A549 (cell line): ENCODE measurements around the gene SULF2. TPM values are rescaled to one million over a fixed set of nuclear protein-coding genes. Genes with fewer than 3 reads are reported as not detected.

ENCODE experiments used
- ATAC-seq, 2 experiments: fragments of 200-7000 bp in 1 of 2; fragments of >200 bp in 1 of 2; cut with Nextera tagmentation in 1 of 2; cut with Tn5 transposase in 1 of 2; 3 replicates each; pipeline versions ENCODE4 v1.8.0 to v1.9.1; 2018 to 2020; ENCODE audit warnings: mild to moderate bottlenecking in 1 of 2, moderate library complexity in 1 of 2
- CTCF ChIA-PET: fragments of 300-600 bp; sonication (Branson Sonifier 250); formaldehyde crosslinking; extraction: SDS; loops from one replicate; lab custom pipeline; 2021; ENCODE audit warnings: antibody characterized with exemption, inconsistent platforms; lab: Yijun Ruan, JAX
- POLR2A ChIA-PET: fragments of 350-600 bp; formaldehyde crosslinking; extraction: SDS; loops from one replicate; lab custom pipeline; 2021; ENCODE audit warnings: antibody characterized with exemption, inconsistent platforms; lab: Yijun Ruan, JAX
- DNase-seq, 2 experiments: peaks; one replicate each; pipeline versions ENCODE4 v3.0.0 to v3.0.0-alpha.2; 2011 to 2016; ENCODE audit warnings: low read depth in 1 of 2, low spot score in 1 of 2
- FAIRE-seq: peaks from 2 replicates; lab custom pipeline; 2011; peaks lifted over from hg19 to GRCh38; lab: Jason Lieb, UNC
- H3K27ac ChIP-seq, 2 experiments: fragments of >200 bp; sonication (Bioruptor Twin); formaldehyde crosslinking; 3 replicates each; pipeline ENCODE4 v1.5.1; 2016 to 2017
- H3K4me1 ChIP-seq: fragments of >200 bp; sonication (Bioruptor Twin); formaldehyde crosslinking; 3 replicates; pipeline ENCODE4 v1.6.1; 2016
- H3K4me2 ChIP-seq: fragments of >200 bp; sonication (Bioruptor Twin); formaldehyde crosslinking; 3 replicates; pipeline ENCODE4 v1.6.1; 2016
- H3K4me3 ChIP-seq: fragments of >200 bp; sonication (Bioruptor Twin); formaldehyde crosslinking; 3 replicates; pipeline ENCODE4 v1.5.1; 2016
- H3K9me3 ChIP-seq: fragments of >200 bp; sonication (Bioruptor Twin); formaldehyde crosslinking; 3 replicates; pipeline ENCODE4 v1.6.1; 2016
- BHLHE40 ChIP-seq: IDR thresholded peaks from 2 replicates; pipeline ENCODE4 v1.6.1; 2012; ENCODE audit warnings: low read depth, low read length, inconsistent platforms
- CBX2 ChIP-seq: fragments of 200-600 bp; sonication (generic); IDR thresholded peaks from 2 replicates; pipeline ENCODE4 v1.6.1; 2016; ENCODE audit warnings: low read depth, mild to moderate bottlenecking, borderline replicate concordance
- CEBPB ChIP-seq, 2 experiments: fragments of >200 bp in 1 of 2; sonication (Bioruptor Twin) in 1 of 2; formaldehyde crosslinking in 1 of 2; IDR thresholded peaks; 2 replicates each; pipeline ENCODE4 v1.6.1; 2012 to 2016
- CHD2 ChIP-seq: fragments of 150-350 bp; IDR thresholded peaks from 2 replicates; pipeline ENCODE4 v1.6.1; 2014; ENCODE audit warnings: low read length; ENCODE audit not compliant: partially characterized antibody
- CTCF ChIP-seq: fragments of >200 bp; sonication (Bioruptor Twin); formaldehyde crosslinking; IDR thresholded peaks from 3 replicates; pipeline ENCODE4 v1.5.1; 2016
- ESRRA ChIP-seq: fragments of 150-350 bp; IDR thresholded peaks from 2 replicates; pipeline ENCODE4 v1.6.1; 2014; ENCODE audit warnings: mild to moderate bottlenecking, low read length, borderline replicate concordance
- FOSB ChIP-seq: fragments of 250-450 bp; sonication (Bioruptor Pico); IDR thresholded peaks from 2 replicates; pipeline ENCODE4 v1.5.0; 2020; ENCODE audit warnings: mild to moderate bottlenecking, moderate library complexity
- GATA3 ChIP-seq: IDR thresholded peaks from 2 replicates; pipeline ENCODE4 v1.6.1; 2012; ENCODE audit warnings: borderline replicate concordance
- HDAC2 ChIP-seq: fragments of 200-600 bp; sonication (generic); IDR thresholded peaks from 2 replicates; pipeline ENCODE4 v1.6.1; 2016
- HOXA7 ChIP-seq: fragments of 250-450 bp; sonication (Bioruptor Pico); IDR thresholded peaks from 2 replicates; pipeline ENCODE4 v1.5.0; 2020; ENCODE audit warnings: mild to moderate bottlenecking, moderate library complexity
- HOXB5 ChIP-seq: fragments of 250-450 bp; sonication (Bioruptor Pico); IDR thresholded peaks from 2 replicates; pipeline ENCODE4 v1.5.0; 2020; ENCODE audit warnings: mild to moderate bottlenecking, moderate library complexity
- KDM5A ChIP-seq: fragments of 200-600 bp; sonication (generic); IDR thresholded peaks from 2 replicates; pipeline ENCODE4 v1.6.1; 2016; ENCODE audit warnings: antibody characterized with exemption, mild to moderate bottlenecking
- MYC ChIP-seq: IDR thresholded peaks from 2 replicates; pipeline ENCODE4 v1.6.1; 2012; ENCODE audit warnings: mild to moderate bottlenecking, inconsistent platforms, low read length, improper control_type of control experiment, borderline replicate concordance
- POLR2AphosphoS2 ChIP-seq: conservative IDR thresholded peaks from 2 replicates; pipeline ENCODE4 v1.6.1; 2012; ENCODE audit warnings: low read length, improper control_type of control experiment, inconsistent platforms
- RAD21 ChIP-seq, 2 experiments: fragments of >200 bp in 1 of 2; sonication (Bioruptor Twin) in 1 of 2; formaldehyde crosslinking in 1 of 2; IDR thresholded peaks in 1 of 2; conservative IDR thresholded peaks in 1 of 2; 2 replicates in 1 of 2; 3 replicates in 1 of 2; pipeline ENCODE4 v1.6.1; 2012 to 2018; ENCODE audit warnings: inconsistent platforms in 1 of 2
- RCOR1 ChIP-seq: fragments of 150-350 bp; IDR thresholded peaks from 2 replicates; pipeline ENCODE4 v1.6.1; 2014; ENCODE audit warnings: antibody characterized with exemption, low read length, low read depth
- REST ChIP-seq: fragments of 200-600 bp; sonication (generic); IDR thresholded peaks from 2 replicates; pipeline ENCODE4 v1.6.1; 2016; ENCODE audit warnings: antibody characterized with exemption, mild to moderate bottlenecking, moderate library complexity
- RNF2 ChIP-seq: fragments of 200-600 bp; sonication (generic); IDR thresholded peaks from 2 replicates; pipeline ENCODE4 v1.6.1; 2016; ENCODE audit warnings: low read depth, mild to moderate bottlenecking, antibody characterized with exemption, moderate library complexity, borderline replicate concordance
- SMC3 ChIP-seq: fragments of >200 bp; sonication (Bioruptor Twin); formaldehyde crosslinking; IDR thresholded peaks from 3 replicates; pipeline ENCODE4 v1.6.1; 2018; ENCODE audit warnings: inconsistent platforms
- SREBF2 ChIP-seq: fragments of 450-650 bp; IDR thresholded peaks from 2 replicates; pipeline ENCODE4 v1.6.1; 2014; ENCODE audit warnings: mild to moderate bottlenecking, moderate library complexity
- ZNF302 ChIP-seq: fragments of 250-450 bp; sonication (Bioruptor Pico); IDR thresholded peaks from 2 replicates; pipeline ENCODE4 v1.9.0; 2021; ENCODE audit warnings: inconsistent platforms, mild to moderate bottlenecking, moderate library complexity
- WGBS: methylation state at CpG from one replicate; pipeline ENCODE4 v1.1.6; 2017; ENCODE audit errors: missing lambda C conversion rate; 5-methylcytosine and 5-hydroxymethylcytosine counted together
- polyA plus RNA-seq, 4 experiments: library from polyadenylated mRNA; depleted of rRNA in 3 of 4; stranded (reverse); fragments of >200 nt; fragmentation: RNase III in 1 of 4; extraction: RNeasy Plus Mini Kit Qiagen cat#74134 plus additional on column Dnase treatment in 1 of 4; gene quantifications; 2 replicates in 3 of 4; 3 replicates in 1 of 4; pipeline ENCODE4 v1.2.3, GENCODE V29; 2011 to 2017

The SULF2 gene
- polyA plus RNA-seq, 2 of the 4 experiments (the other 2 are of a cell fraction) = 5.8 to 16.8 TPM

GRCh38 chr20:47620808-47621805 is 164.2 kb downstream of the SULF2 start:
- peak overlapping the region; percentile 58 to 60 for H3K27ac ChIP-seq
- H3K4me1 ChIP-seq = peaks cover 47% of the 10 kb centered on the region
- ATAC-seq (peak; percentile 37 to 39; a peak in 2 of 6 replicates), FAIRE-seq (no peak), DNase-seq (peak in 1 of 2 experiments; percentile 71)
- 37% methylated on average over 8 of the region's 8 CpGs for WGBS
- CTCF ChIA-PET = interaction anchor here (0.6 to 3.2 kb wide), 45 partner anchors 8 to 1000 kb away, joined by 3 to 43 read pairs (median 4); partner anchors contain the start of gene NCOA3
- peak overlapping the region; percentile 39 for H3K4me2 ChIP-seq
- POLR2A ChIA-PET = interaction anchor here (1.0 to 1.2 kb wide), 4 partner anchors 118 to 261 kb away, joined by 3 to 8 read pairs (median 4); partner anchors contain the start of gene NCOA3
- H3K9me3 ChIP-seq = no peaks in the 10 kb centered on the region
- H3K4me3 ChIP-seq = no peak overlapping the region
- TF ChIP-seq HOXA7 (CRISPR knock-in tag) (no peak), RAD21 (conservative IDR thresholded peaks at IDR 0.05 in 1 of 2, IDR thresholded peaks at IDR 0.05 in 1 of 2) (peak; percentile 86 to 92), ESRRA (no peak), CTCF (peak; percentile 93), FOSB (CRISPR knock-in tag) (no peak), SREBF2 (no peak), SMC3 (peak; percentile 83), KDM5A (peak; percentile 49; the same call in 1 of the 2 replicates), BHLHE40 (no peak), RCOR1 (no peak)

GRCh38 chr20:47618479-47618878 is 166.8 kb downstream of the SULF2 start:
- H3K4me1 ChIP-seq = peaks cover 50% of the 10 kb centered on the region
- H3K9me3 ChIP-seq = no peaks in the 10 kb centered on the region
- ATAC-seq (no peak), DNase-seq (no peak), FAIRE-seq (no peak)
- TF ChIP-seq BHLHE40 (no peak), MYC (no peak), FOSB (CRISPR knock-in tag) (no peak), GATA3 (no peak), HOXB5 (CRISPR knock-in tag) (no peak), RNF2 (no peak), CEBPB (IDR thresholded peaks at IDR 0.05) (no peak), POLR2AphosphoS2 (no peak), RCOR1 (no peak), ZNF302 (CRISPR knock-in tag) (no peak), HDAC2 (no peak)
- WGBS = 72% methylated on average over 6 of the region's 6 CpGs
- H3K27ac ChIP-seq = peak overlapping the region; percentile 9 to 36; a peak in 1 of 6 replicates
- no peak overlapping the region for H3K4me3 ChIP-seq
- H3K4me2 ChIP-seq = no peak overlapping the region
- POLR2A ChIA-PET = no interaction called here
- CTCF ChIA-PET = interaction anchor here (1.6 kb wide), 1 partner anchor 19 kb away, joined by 3 read pairs; no protein-coding TSS in a partner anchor

GRCh38 chr20:47614703-47615309 is 170.5 kb downstream of the SULF2 start:
- 92% methylated on average over 2 of the region's 2 CpGs for WGBS
- no peak for TF ChIP-seq RAD21 (conservative IDR thresholded peaks at IDR 0.05 in 1 of 2, IDR thresholded peaks at IDR 0.05 in 1 of 2)
- no peak for TF ChIP-seq CHD2
- no peak for TF ChIP-seq CBX2
- no peak for TF ChIP-seq MYC
- TF ChIP-seq CTCF = no peak
- no peak for TF ChIP-seq HOXA7 (CRISPR knock-in tag)
- TF ChIP-seq REST = no peak
- no peak for TF ChIP-seq ESRRA
- TF ChIP-seq RCOR1 = no peak

More at GRCh38 chr20:47614703-47615309, 170.5 kb downstream of the SULF2 start:
- DNase-seq (no peak), ATAC-seq (no peak), FAIRE-seq (no peak)
- Histone ChIP-seq H3K9me3 (no peaks in the 10 kb centered on the region), H3K4me2 (no peak overlapping the region), H3K4me3 (no peak overlapping the region), H3K4me1 (peaks cover 43% of the 10 kb centered on the region), H3K27ac (no peak overlapping the region)
- ChIA-PET CTCF (interaction anchor here (0.5 to 2.4 kb wide), 8 partner anchors 12 to 866 kb away, joined by 3 to 6 read pairs (median 4); no protein-coding TSS in a partner anchor), POLR2A (interaction anchor here (0.5 kb wide), 1 partner anchor 231 kb away, joined by 4 read pairs; no protein-coding TSS in a partner anchor)
